ENCODE data around the gene GOT2. TPM values are rescaled to one million over a fixed set of nuclear protein-coding genes. Genes with fewer than 3 reads are reported as not detected.
"Not testable (repeated sequence)": the region's sequence is repeated elsewhere in the genome, so short reads cannot be mapped to it uniquely, and the experiment has no call there.

Gene GOT2
- total and polyA plus RNA-seq, 5 experiments from 2014 or later: 38.6 to 76.8 (median 68.0) TPM

- peak overlapping the region in 2 of 10 donors; percentile 61 to 74 for H3K27ac Mint-ChIP-seq
- H3K9me3 Mint-ChIP-seq: no peaks in the 10 kb centered on the region
- POLR2A ChIA-PET: interaction anchor here (0.6 kb wide), 1 partner anchor 10 kb away, joined by 8 read pairs; no protein-coding TSS in a partner anchor
- DNase-seq: no peak
- no peak overlapping the region for H3K4me3 Mint-ChIP-seq
- peaks cover 0 to 4% (median 3%) of the 10 kb centered on the region in 5 donors for H3K27me3 Mint-ChIP-seq
- H3K36me3 Mint-ChIP-seq: peaks cover 0 to 20% (median 14%) of the 10 kb centered on the region in 3 donors
- no peaks in the 10 kb centered on the region for H3K4me1 Mint-ChIP-seq
- no peak for ATAC-seq
Observed at GRCh38 chr16:58665200-58665599, 68.9 kb downstream of the GOT2 start.

GRCh38 chr16:58661199-58661830 is 72.8 kb downstream of the GOT2 start:
- ATAC-seq: peak in 1 of 2 donors; percentile 49
- H3K4me1 Mint-ChIP-seq: no peaks in the 10 kb centered on the region
- POLR2A ChIA-PET: no interaction called here
- no peaks in the 10 kb centered on the region for H3K9me3 Mint-ChIP-seq
- H3K27me3 Mint-ChIP-seq: peaks cover 0 to 10% (median 3%) of the 10 kb centered on the region in 5 donors
- H3K36me3 Mint-ChIP-seq: peaks cover 0 to 2% (median under 1%) of the 10 kb centered on the region in 3 donors
- H3K27ac Mint-ChIP-seq: no peak overlapping the region
- DNase-seq: no peak
- no peak overlapping the region for H3K4me3 Mint-ChIP-seq

- H3K36me3 Mint-ChIP-seq, DNase-seq: not testable (repeated sequence)
Observed at GRCh38 chr16:58659911-58660310, 74.2 kb downstream of the GOT2 start.

GRCh38 chr16:58658796-58659211 is 75.3 kb downstream of the GOT2 start:
- Mint-ChIP-seq H3K9me3 (no peaks in the 10 kb centered on the region), H3K4me1 (no peaks in the 10 kb centered on the region), H3K27me3 (peaks cover 0 to 10% (median 6%) of the 10 kb centered on the region in 5 donors), H3K36me3 (no peaks in the 10 kb centered on the region), H3K27ac (peak overlapping the region in 1 of 10 donors; percentile 28), H3K4me3 (no peak overlapping the region)
- DNase-seq: no peak
- POLR2A ChIA-PET: interaction anchor here (0.5 kb wide), 1 partner anchor 144 kb away, joined by 3 read pairs; no protein-coding TSS in a partner anchor
- ATAC-seq: no peak

More at GRCh38 chr16:58659911-58660310, 74.2 kb downstream of the GOT2 start:
- H3K4me1 Mint-ChIP-seq, H3K4me3 Mint-ChIP-seq, H3K9me3 Mint-ChIP-seq, H3K27ac Mint-ChIP-seq, ATAC-seq: not testable (repeated sequence)
- POLR2A ChIA-PET: interaction anchor here (0.7 kb wide), 1 partner anchor 8 kb away, joined by 3 read pairs; no protein-coding TSS in a partner anchor
- H3K27me3 Mint-ChIP-seq: peaks cover 0 to 10% (median 3%) of the 10 kb centered on the region in 5 donors

Other genes with a start within 250 kb of the GOT2 start
- gene NDRG4, start 234.2 kb downstream of the GOT2 start, total RNA-seq: 1 to 10 TPM; 1.5 to 1.6 TPM
- under 1 TPM in 2 of 3 donors, not detected in 1; 0.13 to 0.56 TPM for gene NDRG4, start 234.2 kb downstream of the GOT2 start, polyA plus RNA-seq
- gene SETD6, start 218.8 kb downstream of the GOT2 start, total RNA-seq: 10 to 100 TPM; 38.6 to 45.6 TPM
- gene SETD6, start 218.8 kb downstream of the GOT2 start, polyA plus RNA-seq: 10 to 100 TPM in 2 of 3 donors, 1 to 10 TPM in 1; 9.8 to 14.5 (median 11.6) TPM
- gene CNOT1, start 104.5 kb downstream of the GOT2 start, total RNA-seq: 100 to 1,000 TPM; 245 to 259 TPM
- 10 to 100 TPM; 65.1 to 95.9 (median 87.7) TPM for gene CNOT1, start 104.5 kb downstream of the GOT2 start, polyA plus RNA-seq
- gene SLC38A7, start 49.5 kb downstream of the GOT2 start, total RNA-seq: 10 to 100 TPM; 13.8 to 16.2 TPM
- 1 to 10 TPM; 3.7 to 8.7 (median 4.2) TPM for gene SLC38A7, start 49.5 kb downstream of the GOT2 start, polyA plus RNA-seq